Measurements from ENCODE around the gene GDAP1L1.
A peak's percentile ranks its signal among the peaks of the same experiment; 100 is the strongest.

The GDAP1L1 gene

DNA sequence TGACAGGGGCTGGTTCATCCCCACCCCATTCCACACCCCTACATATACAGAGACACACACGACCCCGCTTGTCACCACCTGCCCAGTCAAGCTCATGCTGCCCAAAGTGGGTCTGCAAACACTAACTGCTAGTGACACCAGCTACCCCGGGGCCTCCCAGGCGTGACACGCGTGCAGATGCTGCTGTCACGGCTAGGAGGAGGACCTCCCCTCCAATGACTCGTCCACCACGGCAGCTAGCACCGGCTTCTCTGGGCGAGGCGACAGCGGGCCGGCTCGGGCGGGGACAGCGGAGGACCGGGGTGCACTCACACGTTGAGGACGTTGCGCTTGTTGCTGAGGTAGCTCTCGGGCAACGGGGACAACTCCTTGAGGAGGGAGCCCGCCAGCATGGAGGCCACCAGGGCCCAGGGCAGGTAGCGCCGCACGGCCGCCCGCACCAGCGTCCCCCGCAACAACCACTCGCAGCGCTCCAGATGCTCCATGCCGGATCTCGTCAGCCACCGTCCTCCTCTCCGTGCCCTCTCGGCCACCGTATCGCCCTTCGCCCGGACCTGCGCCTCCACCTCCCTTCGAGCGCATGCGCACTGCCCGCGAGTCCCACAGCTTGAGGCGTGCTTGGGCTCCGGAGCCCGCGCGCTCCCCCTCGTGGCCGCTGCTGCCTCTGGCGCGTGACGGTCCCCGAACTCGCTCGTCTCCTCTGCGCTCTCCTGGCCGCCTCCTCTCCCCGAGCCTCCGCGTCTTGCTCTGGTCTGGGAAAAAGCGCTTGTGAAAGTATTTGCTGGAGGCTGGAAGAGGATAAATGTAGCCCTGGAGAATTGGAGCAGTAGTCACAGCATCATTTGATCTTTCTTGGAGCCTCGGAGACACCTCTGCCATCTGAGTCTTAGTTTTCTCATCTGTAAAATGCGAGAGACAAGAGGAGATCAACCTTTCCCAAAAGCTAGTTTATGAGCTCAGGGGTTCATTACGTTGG, 63.8 kb downstream of the GDAP1L1 start, which contains the start of gene FITM2:
Gene FITM2, minus strand, starts transcription at position 539 of the 976 bp plus-strand sequence. Its CDS starts 54 bp downstream, at position 485.
- peak within 1 kb of the TSS; percentile 94 for H2AFZ ChIP-seq (ENCODE audit: low read depth, low read length)
- H3K4me2 ChIP-seq (ENCODE audit: insufficient read depth, low read length) = peak within 1 kb of the TSS; percentile 86
- peaks cover 20% of the 10 kb centered on the region for H3K4me1 ChIP-seq (ENCODE audit: insufficient read depth, low read length)
- H3K9ac ChIP-seq (ENCODE audit: low read depth, low read length) = peak within 1 kb of the TSS; percentile 66
- H3K4me3 ChIP-seq (ENCODE audit: low read depth in 1 of 2, low read length in 2 of 2) = peak within 1 kb of the TSS; percentile 33 to 66; a peak in 3 of 4 replicates
- H3K36me3 ChIP-seq (ENCODE audit: insufficient read depth, low read length) = no peaks in the 10 kb centered on the region
- TF ChIP-seq, protein P1, sequence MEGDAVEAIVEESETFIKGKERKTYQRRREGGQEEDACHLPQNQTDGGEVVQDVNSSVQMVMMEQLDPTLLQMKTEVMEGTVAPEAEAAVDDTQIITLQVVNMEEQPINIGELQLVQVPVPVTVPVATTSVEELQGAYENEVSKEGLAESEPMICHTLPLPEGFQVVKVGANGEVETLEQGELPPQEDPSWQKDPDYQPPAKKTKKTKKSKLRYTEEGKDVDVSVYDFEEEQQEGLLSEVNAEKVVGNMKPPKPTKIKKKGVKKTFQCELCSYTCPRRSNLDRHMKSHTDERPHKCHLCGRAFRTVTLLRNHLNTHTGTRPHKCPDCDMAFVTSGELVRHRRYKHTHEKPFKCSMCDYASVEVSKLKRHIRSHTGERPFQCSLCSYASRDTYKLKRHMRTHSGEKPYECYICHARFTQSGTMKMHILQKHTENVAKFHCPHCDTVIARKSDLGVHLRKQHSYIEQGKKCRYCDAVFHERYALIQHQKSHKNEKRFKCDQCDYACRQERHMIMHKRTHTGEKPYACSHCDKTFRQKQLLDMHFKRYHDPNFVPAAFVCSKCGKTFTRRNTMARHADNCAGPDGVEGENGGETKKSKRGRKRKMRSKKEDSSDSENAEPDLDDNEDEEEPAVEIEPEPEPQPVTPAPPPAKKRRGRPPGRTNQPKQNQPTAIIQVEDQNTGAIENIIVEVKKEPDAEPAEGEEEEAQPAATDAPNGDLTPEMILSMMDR (IDR thresholded peaks at IDR 0.05; ENCODE audit: borderline replicate concordance, extremely low read depth, low read length, poor library complexity, severe bottlenecking) = peak; percentile 100
- TF ChIP-seq EZH2 (IDR thresholded peaks at IDR 0.05; ENCODE audit: borderline replicate concordance, low read depth, low read length, severe bottlenecking) = no peak
- DNase-seq (peak; percentile 97), ATAC-seq (ENCODE audit: insufficient read depth, low read depth) (peak; percentile 96)
- H4K20me1 ChIP-seq (ENCODE audit: insufficient read depth, low read length) = no peaks in the 10 kb centered on the region
- peak within 1 kb of the TSS; percentile 58 for H3K27ac ChIP-seq (ENCODE audit: low read length)
- H3K9me3 ChIP-seq (ENCODE audit: insufficient read depth, low read length, severe bottlenecking) = no peaks in the 10 kb centered on the region
- H3K27me3 ChIP-seq (ENCODE audit: insufficient read depth, low read length, poor library complexity) = no peaks in the 10 kb centered on the region
- H3K79me2 ChIP-seq (ENCODE audit: insufficient read depth, low read length) = no peaks in the 10 kb centered on the region

DNA sequence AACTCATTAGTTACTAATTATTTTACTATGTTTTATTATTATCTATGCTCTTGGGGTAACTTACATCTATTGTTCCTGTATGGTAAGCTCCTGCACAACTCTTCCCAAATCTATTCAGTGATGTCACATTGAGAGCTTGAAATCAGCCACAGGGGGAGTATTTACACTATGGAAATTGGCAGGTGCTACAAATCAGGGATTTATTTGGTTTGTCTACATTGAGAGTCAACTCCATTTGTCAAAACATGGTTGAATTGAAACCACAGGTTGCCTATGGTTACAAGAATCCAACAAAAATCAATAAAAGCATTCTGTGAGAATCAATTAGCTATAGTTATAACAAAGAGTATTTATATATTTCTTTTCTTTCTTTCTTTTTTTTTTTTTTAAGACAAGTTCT, 67.8 kb downstream of the GDAP1L1 start:
- H3K36me3 ChIP-seq (ENCODE audit: insufficient read depth, low read length) = no peaks in the 10 kb centered on the region
- peaks cover 15% of the 10 kb centered on the region for H3K4me1 ChIP-seq (ENCODE audit: insufficient read depth, low read length)
- H3K9ac ChIP-seq (ENCODE audit: low read depth, low read length) = no peak overlapping the region
- TF ChIP-seq, protein P1 (IDR thresholded peaks at IDR 0.05; ENCODE audit: borderline replicate concordance, extremely low read depth, low read length, poor library complexity, severe bottlenecking) = no peak
- no peak for TF ChIP-seq EZH2 (IDR thresholded peaks at IDR 0.05; ENCODE audit: borderline replicate concordance, low read depth, low read length, severe bottlenecking)
- no peak for ATAC-seq (ENCODE audit: insufficient read depth, low read depth)
- H3K9me3 ChIP-seq (ENCODE audit: insufficient read depth, low read length, severe bottlenecking) = no peaks in the 10 kb centered on the region
- H4K20me1 ChIP-seq (ENCODE audit: insufficient read depth, low read length) = no peaks in the 10 kb centered on the region
- H3K4me3 ChIP-seq (ENCODE audit: low read depth in 1 of 2, low read length in 2 of 2) = no peak overlapping the region
- H3K79me2 ChIP-seq (ENCODE audit: insufficient read depth, low read length) = no peaks in the 10 kb centered on the region
- no peak overlapping the region for H3K4me2 ChIP-seq (ENCODE audit: insufficient read depth, low read length)
- H3K27ac ChIP-seq (ENCODE audit: low read length) = no peak overlapping the region
- H3K27me3 ChIP-seq (ENCODE audit: insufficient read depth, low read length, poor library complexity) = peaks cover 3% of the 10 kb centered on the region
- DNase-seq = no peak
- no peak overlapping the region for H2AFZ ChIP-seq (ENCODE audit: low read depth, low read length)

DNA sequence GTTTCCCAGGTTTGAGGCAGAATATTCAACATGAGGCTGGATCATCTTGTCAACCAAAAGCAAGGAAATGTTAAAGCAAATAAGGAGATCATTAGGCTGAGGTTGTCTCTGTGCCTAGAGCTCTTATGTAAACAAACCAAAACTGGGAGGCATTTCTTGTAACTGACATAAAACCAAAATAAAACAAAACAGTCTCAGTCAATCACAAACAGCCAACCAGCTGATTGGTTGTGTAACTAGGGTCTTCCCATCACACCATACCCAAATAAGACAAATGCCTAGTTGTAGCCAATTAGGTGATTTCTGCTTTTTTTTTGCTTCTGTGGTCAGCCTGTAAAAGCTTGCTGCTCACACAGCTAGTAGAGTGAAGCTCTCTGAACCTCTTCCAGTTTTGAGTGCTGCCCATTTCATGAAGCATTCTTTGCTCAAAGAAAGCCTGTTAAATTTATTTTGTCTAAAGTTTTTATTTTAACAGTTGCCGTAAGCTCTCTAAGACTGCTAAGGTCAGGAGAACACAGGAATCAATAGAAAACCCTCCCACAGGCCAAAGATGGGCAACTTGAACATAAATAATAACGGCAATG, 72.8 kb downstream of the GDAP1L1 start:
- no peaks in the 10 kb centered on the region for H3K79me2 ChIP-seq (ENCODE audit: insufficient read depth, low read length)
- H3K27ac ChIP-seq (ENCODE audit: low read length) = no peak overlapping the region
- no peak overlapping the region for H3K4me2 ChIP-seq (ENCODE audit: insufficient read depth, low read length)
- H3K36me3 ChIP-seq (ENCODE audit: insufficient read depth, low read length) = no peaks in the 10 kb centered on the region
- no peaks in the 10 kb centered on the region for H4K20me1 ChIP-seq (ENCODE audit: insufficient read depth, low read length)
- H3K4me3 ChIP-seq (ENCODE audit: low read depth in 1 of 2, low read length in 2 of 2) = no peak overlapping the region
- no peak overlapping the region for H3K9ac ChIP-seq (ENCODE audit: low read depth, low read length)
- no peaks in the 10 kb centered on the region for H3K4me1 ChIP-seq (ENCODE audit: insufficient read depth, low read length)
- TF ChIP-seq EZH2 (IDR thresholded peaks at IDR 0.05; ENCODE audit: borderline replicate concordance, low read depth, low read length, severe bottlenecking) = no peak
- TF ChIP-seq, protein P1 (IDR thresholded peaks at IDR 0.05; ENCODE audit: borderline replicate concordance, extremely low read depth, low read length, poor library complexity, severe bottlenecking) = no peak
- DNase-seq (no peak), ATAC-seq (ENCODE audit: insufficient read depth, low read depth) (no peak)
- no peaks in the 10 kb centered on the region for H3K9me3 ChIP-seq (ENCODE audit: insufficient read depth, low read length, severe bottlenecking)
- H3K27me3 ChIP-seq (ENCODE audit: insufficient read depth, low read length, poor library complexity) = peaks cover 6% of the 10 kb centered on the region
- no peak overlapping the region for H2AFZ ChIP-seq (ENCODE audit: low read depth, low read length)
